WERI-Rb-1 (cell line): ENCODE measurements around the gene AFF3.

Experiments
- DNase-seq: peaks from one replicate; pipeline ENCODE4 v3.0.0-alpha.2; 2020
- H3K27ac ChIP-seq: fragments of 250-450 bp; sonication (Bioruptor Pico); 2 replicates; pipeline ENCODE4 v1.5.1; 2020; ENCODE audit warnings: mild to moderate bottlenecking, moderate library complexity
- H3K27me3 ChIP-seq: fragments of 250-450 bp; sonication (Bioruptor Pico); 2 replicates; pipeline ENCODE4 v1.5.1; 2021; ENCODE audit warnings: mild to moderate bottlenecking, low read depth, moderate library complexity; ENCODE audit not compliant: insufficient read depth, severe bottlenecking
- H3K36me3 ChIP-seq: fragments of 250-450 bp; sonication (Bioruptor Pico); 2 replicates; pipeline ENCODE4 v1.5.1; 2020; ENCODE audit warnings: mild to moderate bottlenecking, moderate library complexity
- H3K4me3 ChIP-seq: 2 replicates; pipeline ENCODE4 v1.5.1; 2011; ENCODE audit warnings: low read depth, mild to moderate bottlenecking, control low read depth, low read length
- H3K9me3 ChIP-seq: fragments of 250-450 bp; sonication (Bioruptor Pico); 2 replicates; pipeline ENCODE4 v1.5.1; 2021; ENCODE audit warnings: mild to moderate bottlenecking, moderate library complexity; ENCODE audit not compliant: severe bottlenecking
- CTCF ChIP-seq: IDR thresholded peaks from 2 replicates; pipeline ENCODE4 v1.5.1; 2011; ENCODE audit warnings: low read depth, mild to moderate bottlenecking, control low read depth, inconsistent platforms, low read length

The AFF3 gene

GRCh38 chr2:99607454-99607853, 534.9 kb downstream of the AFF3 start:
- Histone ChIP-seq H3K9me3 (no peaks in the 10 kb centered on the region), H3K27ac (no peak overlapping the region), H3K36me3 (no peaks in the 10 kb centered on the region), H3K27me3 (no peaks in the 10 kb centered on the region), H3K4me3 (no peak overlapping the region)
- no peak for DNase-seq
- no peak for TF ChIP-seq CTCF

GRCh38 chr2:99605036-99605435, 537.4 kb downstream of the AFF3 start:
- H3K27ac ChIP-seq, result no peak overlapping the region
- no peak for TF ChIP-seq CTCF
- H3K9me3 ChIP-seq, result no peaks in the 10 kb centered on the region
- no peak for DNase-seq
- no peak overlapping the region for H3K4me3 ChIP-seq
- H3K27me3 ChIP-seq, result no peaks in the 10 kb centered on the region
- no peaks in the 10 kb centered on the region for H3K36me3 ChIP-seq

GRCh38 chr2:99602476-99602875, 539.9 kb downstream of the AFF3 start:
- Histone ChIP-seq H3K27me3 (no peaks in the 10 kb centered on the region), H3K36me3 (no peaks in the 10 kb centered on the region), H3K27ac (no peak overlapping the region), H3K4me3 (no peak overlapping the region), H3K9me3 (no peaks in the 10 kb centered on the region)
- no peak for DNase-seq
- TF ChIP-seq CTCF, result no peak

GRCh38 chr2:99600981-99601651, 541.3 kb downstream of the AFF3 start:
- Histone ChIP-seq H3K27ac (no peak overlapping the region), H3K27me3 (no peaks in the 10 kb centered on the region), H3K9me3 (no peaks in the 10 kb centered on the region), H3K36me3 (no peaks in the 10 kb centered on the region), H3K4me3 (no peak overlapping the region)
- DNase-seq, result no peak
- no peak for TF ChIP-seq CTCF

GRCh38 chr2:99598441-99598840, 543.9 kb downstream of the AFF3 start:
- H3K9me3 ChIP-seq, result no peaks in the 10 kb centered on the region
- no peak overlapping the region for H3K27ac ChIP-seq
- H3K36me3 ChIP-seq, result no peaks in the 10 kb centered on the region
- no peaks in the 10 kb centered on the region for H3K27me3 ChIP-seq
- no peak overlapping the region for H3K4me3 ChIP-seq
- TF ChIP-seq CTCF, result no peak
- no peak for DNase-seq

GRCh38 chr2:99597616-99598015, 544.8 kb downstream of the AFF3 start:
- DNase-seq, result no peak
- Histone ChIP-seq H3K9me3 (no peaks in the 10 kb centered on the region), H3K27ac (no peak overlapping the region), H3K36me3 (no peaks in the 10 kb centered on the region), H3K4me3 (no peak overlapping the region), H3K27me3 (no peaks in the 10 kb centered on the region)
- TF ChIP-seq CTCF, result no peak
